ENCODE measurements around the gene NXPE1. TPM values are rescaled to one million over a fixed set of nuclear protein-coding genes. Genes with fewer than 3 reads are reported as not detected.

The NXPE1 gene
- total RNA-seq, 1 donor from 2014 or later, result not detected

DNA sequence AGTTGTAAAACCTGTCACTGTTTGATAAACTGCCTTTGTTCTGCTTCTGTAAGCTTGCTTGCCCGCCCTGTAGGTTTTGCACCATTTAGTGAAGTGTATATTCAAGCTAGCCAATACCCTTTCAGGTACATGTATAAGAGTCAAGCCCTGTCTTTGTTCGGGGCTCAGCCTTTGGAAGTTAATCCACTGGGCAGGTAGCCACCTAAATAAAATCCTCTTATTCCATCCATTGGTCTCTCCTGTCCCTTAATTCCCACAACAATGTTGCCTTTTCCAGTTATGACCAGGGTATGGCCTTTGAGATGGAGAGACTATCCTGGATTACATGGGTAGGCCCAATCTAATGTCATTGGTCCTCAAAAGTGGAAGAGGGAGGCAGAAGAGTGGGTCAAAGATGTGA is 34.0 kb downstream of the NXPE1 start:
- Mint-ChIP-seq H3K36me3 (ENCODE audit: low read depth, unreplicated experiment) (no peaks in the 10 kb centered on the region), H3K4me3 (ENCODE audit: unreplicated experiment) (no peak overlapping the region), H3K4me1 (ENCODE audit: unreplicated experiment) (peaks cover 5% of the 10 kb centered on the region), H3K9me3 (ENCODE audit: unreplicated experiment) (no peaks in the 10 kb centered on the region), H3K27ac (ENCODE audit: unreplicated experiment) (no peak overlapping the region), H3K27me3 (ENCODE audit: unreplicated experiment) (peaks cover 3% of the 10 kb centered on the region)
- no peak for DNase-seq (ENCODE audit: low spot score)
- TF ChIP-seq, protein P1, sequence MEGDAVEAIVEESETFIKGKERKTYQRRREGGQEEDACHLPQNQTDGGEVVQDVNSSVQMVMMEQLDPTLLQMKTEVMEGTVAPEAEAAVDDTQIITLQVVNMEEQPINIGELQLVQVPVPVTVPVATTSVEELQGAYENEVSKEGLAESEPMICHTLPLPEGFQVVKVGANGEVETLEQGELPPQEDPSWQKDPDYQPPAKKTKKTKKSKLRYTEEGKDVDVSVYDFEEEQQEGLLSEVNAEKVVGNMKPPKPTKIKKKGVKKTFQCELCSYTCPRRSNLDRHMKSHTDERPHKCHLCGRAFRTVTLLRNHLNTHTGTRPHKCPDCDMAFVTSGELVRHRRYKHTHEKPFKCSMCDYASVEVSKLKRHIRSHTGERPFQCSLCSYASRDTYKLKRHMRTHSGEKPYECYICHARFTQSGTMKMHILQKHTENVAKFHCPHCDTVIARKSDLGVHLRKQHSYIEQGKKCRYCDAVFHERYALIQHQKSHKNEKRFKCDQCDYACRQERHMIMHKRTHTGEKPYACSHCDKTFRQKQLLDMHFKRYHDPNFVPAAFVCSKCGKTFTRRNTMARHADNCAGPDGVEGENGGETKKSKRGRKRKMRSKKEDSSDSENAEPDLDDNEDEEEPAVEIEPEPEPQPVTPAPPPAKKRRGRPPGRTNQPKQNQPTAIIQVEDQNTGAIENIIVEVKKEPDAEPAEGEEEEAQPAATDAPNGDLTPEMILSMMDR (IDR thresholded peaks at IDR 0.05; ENCODE audit: unreplicated experiment), result no peak

DNA sequence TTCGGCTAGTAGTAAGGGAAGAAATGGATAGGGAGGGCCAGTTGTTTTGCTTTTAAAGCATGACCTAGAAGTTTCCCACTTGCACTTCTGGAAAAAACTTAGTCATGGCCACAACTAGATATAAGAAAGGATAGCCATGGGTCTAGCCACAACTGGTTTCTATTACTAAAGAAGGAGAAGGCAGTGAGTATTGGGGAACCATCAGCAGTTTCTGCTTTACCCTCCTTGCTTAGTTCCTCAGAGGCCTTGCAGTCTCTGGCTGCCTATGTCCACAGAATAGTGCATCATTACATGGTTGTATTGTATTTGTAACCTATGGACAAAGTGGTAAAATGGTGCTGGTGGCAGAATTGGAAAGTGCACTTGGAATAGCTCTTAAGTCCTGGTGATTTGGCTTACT is 35.6 kb downstream of the NXPE1 start:
- Mint-ChIP-seq H3K27me3 (ENCODE audit: unreplicated experiment) (no peaks in the 10 kb centered on the region), H3K4me1 (ENCODE audit: unreplicated experiment) (peaks cover 5% of the 10 kb centered on the region), H3K4me3 (ENCODE audit: unreplicated experiment) (no peak overlapping the region), H3K9me3 (ENCODE audit: unreplicated experiment) (no peaks in the 10 kb centered on the region), H3K27ac (ENCODE audit: unreplicated experiment) (no peak overlapping the region), H3K36me3 (ENCODE audit: low read depth, unreplicated experiment) (no peaks in the 10 kb centered on the region)
- DNase-seq (ENCODE audit: low spot score), result no peak
- TF ChIP-seq, protein P1 (IDR thresholded peaks at IDR 0.05; ENCODE audit: unreplicated experiment), result no peak

DNA sequence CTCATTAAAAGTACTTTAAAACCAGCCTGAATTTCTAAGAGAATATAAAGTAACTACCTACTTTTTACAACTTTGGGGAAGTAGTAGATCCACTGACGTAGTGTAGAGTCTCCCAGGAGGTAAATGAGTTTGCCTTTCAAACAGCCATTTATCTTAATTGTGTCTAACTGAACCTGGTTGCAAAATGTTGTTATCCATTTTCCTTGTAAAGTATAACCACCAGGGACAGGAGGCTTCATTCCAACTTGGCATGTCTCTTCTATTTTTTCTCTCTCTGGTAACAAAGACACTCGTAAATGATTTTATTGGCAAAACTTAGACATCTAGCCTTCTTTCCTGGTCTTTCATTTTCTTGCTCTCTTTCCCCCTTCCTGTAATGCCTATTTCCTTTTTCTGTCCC is 36.9 kb downstream of the NXPE1 start:
- Mint-ChIP-seq H3K9me3 (ENCODE audit: unreplicated experiment) (no peaks in the 10 kb centered on the region), H3K4me3 (ENCODE audit: unreplicated experiment) (no peak overlapping the region), H3K36me3 (ENCODE audit: low read depth, unreplicated experiment) (no peaks in the 10 kb centered on the region), H3K27me3 (ENCODE audit: unreplicated experiment) (no peaks in the 10 kb centered on the region), H3K4me1 (ENCODE audit: unreplicated experiment) (peaks cover 5% of the 10 kb centered on the region), H3K27ac (ENCODE audit: unreplicated experiment) (no peak overlapping the region)
- DNase-seq (ENCODE audit: low spot score), result no peak
- TF ChIP-seq, protein P1 (IDR thresholded peaks at IDR 0.05; ENCODE audit: unreplicated experiment), result no peak

DNA sequence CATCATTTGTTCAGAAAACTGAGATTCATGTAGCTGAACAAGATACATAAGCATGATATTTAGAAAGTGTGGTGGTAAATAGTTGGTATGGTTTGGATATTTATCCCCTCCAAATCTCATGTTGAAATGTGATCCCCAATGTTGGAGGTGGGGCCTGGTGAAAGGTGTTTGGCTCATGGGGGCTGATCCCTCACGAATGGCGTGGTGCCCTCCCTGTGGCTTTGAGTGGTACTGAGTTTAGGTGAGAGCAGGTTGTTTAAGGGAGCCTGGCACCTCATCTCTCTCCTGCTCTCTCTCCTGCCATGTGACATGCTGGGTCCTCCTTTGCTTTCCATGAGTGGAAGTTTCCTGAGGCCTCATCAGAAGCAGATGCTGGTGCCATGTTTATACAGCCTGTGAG is 48.1 kb downstream of the NXPE1 start:
- Mint-ChIP-seq H3K27me3 (ENCODE audit: unreplicated experiment) (no peaks in the 10 kb centered on the region), H3K27ac (ENCODE audit: unreplicated experiment) (no peak overlapping the region), H3K9me3 (ENCODE audit: unreplicated experiment) (no peaks in the 10 kb centered on the region), H3K36me3 (ENCODE audit: low read depth, unreplicated experiment) (no peaks in the 10 kb centered on the region), H3K4me3 (ENCODE audit: unreplicated experiment) (no peak overlapping the region), H3K4me1 (ENCODE audit: unreplicated experiment) (peaks cover 29% of the 10 kb centered on the region)
- TF ChIP-seq, protein P1 (IDR thresholded peaks at IDR 0.05; ENCODE audit: unreplicated experiment), result no peak
- no peak for DNase-seq (ENCODE audit: low spot score)

DNA sequence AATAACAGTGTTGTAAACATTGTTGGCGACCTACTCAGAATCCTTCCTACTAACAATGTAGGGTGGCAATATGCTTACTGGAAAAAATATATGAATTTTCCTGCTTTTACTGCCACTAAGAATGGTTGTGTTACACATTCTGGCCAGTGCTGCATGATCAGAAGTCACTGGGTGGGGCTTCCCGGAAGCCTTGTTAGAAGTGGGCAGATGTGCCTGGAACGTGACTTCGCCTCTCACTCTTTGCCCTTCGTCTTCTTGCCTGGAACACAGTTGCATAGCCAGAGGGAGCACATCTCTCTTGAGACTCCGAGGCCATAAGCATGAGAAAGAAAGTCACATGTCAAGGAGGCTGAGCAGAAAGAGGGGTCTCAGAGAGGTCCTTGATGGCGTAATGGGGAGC is 48.6 kb downstream of the NXPE1 start:
- no peaks in the 10 kb centered on the region for H3K9me3 Mint-ChIP-seq (ENCODE audit: unreplicated experiment)
- no peak for DNase-seq (ENCODE audit: low spot score)
- no peak overlapping the region for H3K27ac Mint-ChIP-seq (ENCODE audit: unreplicated experiment)
- TF ChIP-seq, protein P1 (IDR thresholded peaks at IDR 0.05; ENCODE audit: unreplicated experiment), result no peak
- no peaks in the 10 kb centered on the region for H3K27me3 Mint-ChIP-seq (ENCODE audit: unreplicated experiment)
- peaks cover 26% of the 10 kb centered on the region for H3K4me1 Mint-ChIP-seq (ENCODE audit: unreplicated experiment)
- H3K36me3 Mint-ChIP-seq (ENCODE audit: low read depth, unreplicated experiment), result no peaks in the 10 kb centered on the region
- H3K4me3 Mint-ChIP-seq (ENCODE audit: unreplicated experiment), result no peak overlapping the region
